ENCODE data around the gene WDFY4. TPM values are rescaled to one million over a fixed set of nuclear protein-coding genes. Genes with fewer than 3 reads are reported as not detected.

The WDFY4 gene
- total RNA-seq, 1 experiment from 2014 or later: 0.22 TPM

GRCh38 chr10:48800007-48800675, 115.5 kb downstream of the WDFY4 start:
- DNase-seq (ENCODE audit: low read depth, low spot score) (no peak), ATAC-seq (0 out of 2 replicates have a peak, but pooled peaks have one; percentile 27)
- Histone ChIP-seq H2AFZ (ENCODE audit: low read depth, low read length, poor library complexity, severe bottlenecking) (no peak overlapping the region), H3K9me2 (ENCODE audit: insufficient read depth) (no peaks in the 10 kb centered on the region), H3K27ac (ENCODE audit: low read depth, low read length) (no peak overlapping the region), H3K27me3 (ENCODE audit: insufficient read depth, low read length) (0 out of 2 replicates have a peak, but pooled peaks cover 13% of the 10 kb centered on the region), H3K9ac (ENCODE audit: low read length) (no peak overlapping the region), H3K4me3 (replicated peaks in 1 of 2; ENCODE audit: low read depth in 1 of 2, low read length in 2 of 2) (no peak overlapping the region), H3K9me3 (ENCODE audit: control insufficient read depth in 1 of 2, insufficient read depth in 1 of 2, low read depth in 1 of 2, low read length in 2 of 2) (no peaks in the 10 kb centered on the region), H3K79me2 (ENCODE audit: insufficient read depth, low read length) (no peaks in the 10 kb centered on the region), H3K4me1 (ENCODE audit: control insufficient read depth in 1 of 2, insufficient read depth in 2 of 2, low read length in 2 of 2) (no peaks in the 10 kb centered on the region), H4K20me1 (ENCODE audit: insufficient read depth) (no peaks in the 10 kb centered on the region), H3K4me2 (ENCODE audit: low read length) (no peak overlapping the region), H3K36me3 (ENCODE audit: control insufficient read depth in 1 of 2, insufficient read depth in 2 of 2, low read length in 2 of 2) (no peaks in the 10 kb centered on the region)
- no peak for TF ChIP-seq CBX3 (IDR thresholded peaks at IDR 0.05; ENCODE audit: low read depth)
- no peak for TF ChIP-seq YY1 (IDR thresholded peaks at IDR 0.05; ENCODE audit: extremely low read depth, insufficient replicate concordance, low read depth, low read length)
- no peak for TF ChIP-seq EZH2 (IDR thresholded peaks at IDR 0.05)
- TF ChIP-seq REST (IDR thresholded peaks at IDR 0.05; ENCODE audit: low read depth): no peak
- TF ChIP-seq SIN3A (IDR thresholded peaks at IDR 0.05; ENCODE audit: low read depth): no peak
- TF ChIP-seq EGR1 (IDR thresholded peaks at IDR 0.05; ENCODE audit: low read depth): no peak
- TF ChIP-seq JUND (IDR thresholded peaks at IDR 0.05): no peak
- TF ChIP-seq ZFX (IDR thresholded peaks at IDR 0.05): no peak
- BruUV-seq (replicated peaks): no TSS peak
- intact Hi-C loops (cut with micrococcal nuclease): no loop called here
- CTCF ChIA-PET: no interaction called here
- POLR2A ChIA-PET: no interaction called here
- RAD21 ChIA-PET (ENCODE audit: low non-redundant PET in 1 of 2, low total read pairs in 2 of 2, uncharacterized antibody in 2 of 2, unreplicated experiment in 2 of 2): no interaction called here
